HepG2 (cell line): ENCODE measurements around the gene CLDN9. TPM values are rescaled to one million over a fixed set of nuclear protein-coding genes. Genes with fewer than 3 reads are reported as not detected.

Source experiments
- BHLHE40 ChIP-seq: IDR thresholded peaks from 2 replicates; pipeline ENCODE4 v1.6.1; 2011; ENCODE audit warnings: low read length, improper control_type of control experiment
- ESRRA ChIP-seq: sonication (generic); formaldehyde crosslinking; IDR thresholded peaks from 2 replicates; pipeline ENCODE4 v1.5.1; 2020; ENCODE audit warnings: mild to moderate bottlenecking, low read depth, missing genetic modification reagents
- FOSL2 ChIP-seq: sonication (generic); formaldehyde crosslinking; IDR thresholded peaks from 2 replicates; pipeline ENCODE4 v1.4.0; 2020; ENCODE audit warnings: missing genetic modification reagents
- GPN1 ChIP-seq: sonication (generic); formaldehyde crosslinking; IDR thresholded peaks from 2 replicates; pipeline ENCODE4 v1.5.1; 2020; ENCODE audit warnings: missing genetic modification reagents, borderline replicate concordance
- KAT7 ChIP-seq: IDR thresholded peaks from 2 replicates; pipeline ENCODE4 v1.6.1; 2018; ENCODE audit warnings: borderline replicate concordance, missing compliant biosample characterization
- KAT8 ChIP-seq: IDR thresholded peaks from 2 replicates; pipeline ENCODE4 v1.6.1; 2016; ENCODE audit warnings: missing genetic modification reagents, missing compliant biosample characterization
- MIER3 ChIP-seq: IDR thresholded peaks from 2 replicates; pipeline ENCODE4 v1.6.1; 2016; ENCODE audit warnings: missing compliant biosample characterization, borderline replicate concordance
- NFE2L2 ChIP-seq: fragments of 150-350 bp; IDR thresholded peaks from 2 replicates; pipeline ENCODE4 v1.6.1; 2014; ENCODE audit warnings: low read length
- PHB2 ChIP-seq: fragments of 450-650 bp; IDR thresholded peaks from 2 replicates; pipeline ENCODE4 v1.6.1; 2018; ENCODE audit not compliant: partially characterized antibody
- SIX4 ChIP-seq: sonication (generic); formaldehyde crosslinking; IDR thresholded peaks from 2 replicates; pipeline ENCODE4 v1.4.0; 2020; ENCODE audit warnings: missing genetic modification reagents
- TBX2 ChIP-seq: sonication (generic); formaldehyde crosslinking; IDR thresholded peaks from 2 replicates; pipeline ENCODE4 v1.5.0; 2020; ENCODE audit warnings: missing genetic modification reagents, mild to moderate bottlenecking, borderline replicate concordance
- TBX3 ChIP-seq: fragments of 450-650 bp; IDR thresholded peaks from 2 replicates; pipeline ENCODE4 v1.6.1; 2017; ENCODE audit warnings: antibody characterized with exemption, mild to moderate bottlenecking, inconsistent platforms, borderline replicate concordance
- ZNF232 ChIP-seq: sonication (generic); formaldehyde crosslinking; IDR thresholded peaks from 2 replicates; pipeline ENCODE4 v1.4.0; 2020; ENCODE audit warnings: missing genetic modification reagents, borderline replicate concordance
- ZNF354B ChIP-seq: sonication (generic); formaldehyde crosslinking; IDR thresholded peaks from 2 replicates; pipeline ENCODE4 v1.8.0; 2022; ENCODE audit warnings: mild to moderate bottlenecking, missing genetic modification reagents
- ZNF616 ChIP-seq: sonication (generic); formaldehyde crosslinking; IDR thresholded peaks from 2 replicates; pipeline ENCODE4 v1.5.0; 2020; ENCODE audit warnings: low read depth, mild to moderate bottlenecking, missing genetic modification reagents
- ZNF776 ChIP-seq: sonication (generic); formaldehyde crosslinking; IDR thresholded peaks from 2 replicates; pipeline ENCODE4 v1.4.0; 2020; ENCODE audit warnings: mild to moderate bottlenecking, missing genetic modification reagents
- polyA plus RNA-seq, 8 experiments: library from polyadenylated mRNA; depleted of rRNA in 3 of 8; stranded (reverse) in 7 of 8; unstranded in 1 of 8; fragments of >200 nt; fragmentation: Illumina TruSeq in 4 of 8; extraction: Trizol in 4 of 8; gene quantifications; 2 replicates each; pipeline versions ENCODE4 v1.2.1 to v1.2.3, GENCODE V29; 2011 to 2016; ENCODE audit warnings: low read depth in 4 of 8, missing spikeins in 1 of 8, mixed read lengths in 1 of 8; ENCODE audit not compliant: insufficient read depth in 1 of 8
- total RNA-seq, 5 experiments: library from RNA; depleted of rRNA; stranded (reverse); fragments of >200 nt; fragmentation: Illumina TruSeq; extraction: Trizol; gene quantifications; 2 replicates each; pipeline ENCODE4 v1.2.3, GENCODE V29; 2016; ENCODE audit warnings: low read depth in 1 of 5
- TF ChIP-seq, protein P1 (sequence below), 2 experiments: fragments of 450-650 bp in 1 of 2; sonication (generic) in 1 of 2; formaldehyde crosslinking in 1 of 2; IDR thresholded peaks; 2 replicates each; pipeline versions ENCODE4 v1.6.1 to v1.8.0; 2016 to 2022; ENCODE audit warnings: antibody characterized with exemption in 1 of 2, mild to moderate bottlenecking in 1 of 2, missing genetic modification reagents in 1 of 2
- TF ChIP-seq, protein P2 (sequence below): sonication (generic); formaldehyde crosslinking; IDR thresholded peaks from 2 replicates; pipeline ENCODE4 v1.9.0; 2021; ENCODE audit warnings: missing genetic modification reagents, mild to moderate bottlenecking, borderline replicate concordance

CLDN9 gene
- total and polyA plus RNA-seq, 2 of the 13 experiments (the other 11 are each of a cell fraction or from before 2014, with no cell fraction given): 0.15 to 0.26 TPM

DNA sequence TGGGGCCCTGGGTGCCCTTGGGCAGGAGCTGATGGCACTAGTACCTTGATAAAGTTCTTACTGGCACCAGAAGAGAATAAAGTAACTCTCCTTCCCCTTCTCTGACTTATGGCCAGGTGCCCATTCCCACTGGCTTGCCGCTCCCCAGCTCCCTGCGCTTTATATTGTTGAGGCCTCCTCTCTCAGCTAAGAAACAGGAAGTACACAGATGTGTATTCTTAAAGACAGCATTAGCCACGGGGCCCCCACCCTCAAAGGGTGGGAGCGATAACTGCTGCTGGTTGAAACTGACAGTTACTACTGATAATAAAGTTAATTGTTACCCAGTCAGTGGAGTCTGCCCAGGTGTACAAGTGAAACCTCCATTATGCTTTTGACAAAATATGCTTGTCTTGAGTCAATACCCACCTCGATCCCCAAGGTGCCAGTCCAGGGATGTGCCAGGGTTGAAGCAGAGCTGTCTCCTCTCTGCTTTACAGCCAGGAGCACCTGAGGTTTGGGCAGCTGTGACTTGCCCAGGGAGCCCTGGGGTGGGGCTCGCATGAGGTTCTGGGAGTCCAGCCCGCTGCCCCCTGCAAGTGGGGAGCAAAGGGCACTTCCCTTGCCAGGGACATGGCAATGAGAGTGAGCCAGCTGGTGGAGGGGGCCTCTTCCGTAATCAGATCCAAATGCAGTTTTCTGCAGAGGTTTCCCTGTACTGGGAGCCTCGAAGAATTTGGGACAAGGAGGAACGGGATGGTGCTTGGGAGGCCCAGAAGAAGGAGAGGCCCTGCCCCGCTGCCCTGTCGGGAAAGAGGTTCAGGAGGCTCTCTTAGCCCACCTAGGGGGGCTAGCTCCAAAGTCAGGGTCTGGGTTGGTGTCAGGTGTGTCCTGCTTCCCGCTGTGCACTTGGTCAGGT lies 5.4 kb upstream of the CLDN9 start (continued):
- TF ChIP-seq, protein P1, sequence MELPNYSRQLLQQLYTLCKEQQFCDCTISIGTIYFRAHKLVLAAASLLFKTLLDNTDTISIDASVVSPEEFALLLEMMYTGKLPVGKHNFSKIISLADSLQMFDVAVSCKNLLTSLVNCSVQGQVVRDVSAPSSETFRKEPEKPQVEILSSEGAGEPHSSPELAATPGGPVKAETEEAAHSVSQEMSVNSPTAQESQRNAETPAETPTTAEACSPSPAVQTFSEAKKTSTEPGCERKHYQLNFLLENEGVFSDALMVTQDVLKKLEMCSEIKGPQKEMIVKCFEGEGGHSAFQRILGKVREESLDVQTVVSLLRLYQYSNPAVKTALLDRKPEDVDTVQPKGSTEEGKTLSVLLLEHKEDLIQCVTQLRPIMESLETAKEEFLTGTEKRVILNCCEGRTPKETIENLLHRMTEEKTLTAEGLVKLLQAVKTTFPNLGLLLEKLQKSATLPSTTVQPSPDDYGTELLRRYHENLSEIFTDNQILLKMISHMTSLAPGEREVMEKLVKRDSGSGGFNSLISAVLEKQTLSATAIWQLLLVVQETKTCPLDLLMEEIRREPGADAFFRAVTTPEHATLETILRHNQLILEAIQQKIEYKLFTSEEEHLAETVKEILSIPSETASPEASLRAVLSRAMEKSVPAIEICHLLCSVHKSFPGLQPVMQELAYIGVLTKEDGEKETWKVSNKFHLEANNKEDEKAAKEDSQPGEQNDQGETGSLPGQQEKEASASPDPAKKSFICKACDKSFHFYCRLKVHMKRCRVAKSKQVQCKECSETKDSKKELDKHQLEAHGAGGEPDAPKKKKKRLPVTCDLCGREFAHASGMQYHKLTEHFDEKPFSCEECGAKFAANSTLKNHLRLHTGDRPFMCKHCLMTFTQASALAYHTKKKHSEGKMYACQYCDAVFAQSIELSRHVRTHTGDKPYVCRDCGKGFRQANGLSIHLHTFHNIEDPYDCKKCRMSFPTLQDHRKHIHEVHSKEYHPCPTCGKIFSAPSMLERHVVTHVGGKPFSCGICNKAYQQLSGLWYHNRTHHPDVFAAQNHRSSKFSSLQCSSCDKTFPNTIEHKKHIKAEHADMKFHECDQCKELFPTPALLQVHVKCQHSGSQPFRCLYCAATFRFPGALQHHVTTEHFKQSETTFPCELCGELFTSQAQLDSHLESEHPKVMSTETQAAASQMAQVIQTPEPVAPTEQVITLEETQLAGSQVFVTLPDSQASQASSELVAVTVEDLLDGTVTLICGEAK (IDR thresholded peaks at IDR 0.05): no peak
- TF ChIP-seq, protein P1 (CRISPR knock-in tag; IDR thresholded peaks at IDR 0.05): 0 out of 2 replicates have a peak, but pooled peaks have one; percentile 50
- TF ChIP-seq KAT7 (CRISPR knock-in tag): no peak
- TF ChIP-seq ZNF616 (CRISPR knock-in tag): no peak
- TF ChIP-seq PHB2: no peak
- TF ChIP-seq GPN1 (CRISPR knock-in tag): no peak
- no peak for TF ChIP-seq NFE2L2
- no peak for TF ChIP-seq ZNF776 (CRISPR knock-in tag)
- TF ChIP-seq BHLHE40: no peak
- TF ChIP-seq KAT8: no peak
- 0 out of 2 replicates have a peak, but pooled peaks have one; percentile 44 for TF ChIP-seq FOSL2 (CRISPR knock-in tag)
- peak; percentile 37; the same call in 1 of the 2 replicates for TF ChIP-seq SIX4
- TF ChIP-seq TBX2: no peak
- no peak for TF ChIP-seq ZNF232 (CRISPR knock-in tag)
- TF ChIP-seq ESRRA (CRISPR knock-in tag): no peak
- no peak for TF ChIP-seq TBX3
- TF ChIP-seq MIER3 (CRISPR knock-in tag): no peak
- TF ChIP-seq, protein P2, sequence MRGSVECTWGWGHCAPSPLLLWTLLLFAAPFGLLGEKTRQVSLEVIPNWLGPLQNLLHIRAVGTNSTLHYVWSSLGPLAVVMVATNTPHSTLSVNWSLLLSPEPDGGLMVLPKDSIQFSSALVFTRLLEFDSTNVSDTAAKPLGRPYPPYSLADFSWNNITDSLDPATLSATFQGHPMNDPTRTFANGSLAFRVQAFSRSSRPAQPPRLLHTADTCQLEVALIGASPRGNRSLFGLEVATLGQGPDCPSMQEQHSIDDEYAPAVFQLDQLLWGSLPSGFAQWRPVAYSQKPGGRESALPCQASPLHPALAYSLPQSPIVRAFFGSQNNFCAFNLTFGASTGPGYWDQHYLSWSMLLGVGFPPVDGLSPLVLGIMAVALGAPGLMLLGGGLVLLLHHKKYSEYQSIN (CRISPR knock-in tag): no peak
- TF ChIP-seq ZNF354B (CRISPR knock-in tag): no peak
